WTC11 (cell line): ENCODE results near the gene SPP1.

ENCODE experiments used
- TF ChIP-seq, protein P1 (sequence below): fragments of 200-600 bp; IDR thresholded peaks from 2 replicates; pipeline ENCODE4 v1.8.0; 2022; ENCODE audit warnings: antibody characterized with exemption
- TF ChIP-seq, protein P2 (sequence below): sonication (generic); formaldehyde crosslinking; IDR thresholded peaks from 2 replicates; pipeline ENCODE4 v1.8.0; 2023; ENCODE audit warnings: missing genetic modification reagents

DNA sequence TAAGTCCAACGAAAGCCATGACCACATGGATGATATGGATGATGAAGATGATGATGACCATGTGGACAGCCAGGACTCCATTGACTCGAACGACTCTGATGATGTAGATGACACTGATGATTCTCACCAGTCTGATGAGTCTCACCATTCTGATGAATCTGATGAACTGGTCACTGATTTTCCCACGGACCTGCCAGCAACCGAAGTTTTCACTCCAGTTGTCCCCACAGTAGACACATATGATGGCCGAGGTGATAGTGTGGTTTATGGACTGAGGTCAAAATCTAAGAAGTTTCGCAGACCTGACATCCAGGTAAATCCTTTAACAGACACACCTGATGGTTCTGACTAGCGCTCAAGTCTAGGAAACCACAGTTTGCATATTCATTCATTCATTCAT lies 6.0 kb downstream of the SPP1 start:
- TF ChIP-seq, protein P1, sequence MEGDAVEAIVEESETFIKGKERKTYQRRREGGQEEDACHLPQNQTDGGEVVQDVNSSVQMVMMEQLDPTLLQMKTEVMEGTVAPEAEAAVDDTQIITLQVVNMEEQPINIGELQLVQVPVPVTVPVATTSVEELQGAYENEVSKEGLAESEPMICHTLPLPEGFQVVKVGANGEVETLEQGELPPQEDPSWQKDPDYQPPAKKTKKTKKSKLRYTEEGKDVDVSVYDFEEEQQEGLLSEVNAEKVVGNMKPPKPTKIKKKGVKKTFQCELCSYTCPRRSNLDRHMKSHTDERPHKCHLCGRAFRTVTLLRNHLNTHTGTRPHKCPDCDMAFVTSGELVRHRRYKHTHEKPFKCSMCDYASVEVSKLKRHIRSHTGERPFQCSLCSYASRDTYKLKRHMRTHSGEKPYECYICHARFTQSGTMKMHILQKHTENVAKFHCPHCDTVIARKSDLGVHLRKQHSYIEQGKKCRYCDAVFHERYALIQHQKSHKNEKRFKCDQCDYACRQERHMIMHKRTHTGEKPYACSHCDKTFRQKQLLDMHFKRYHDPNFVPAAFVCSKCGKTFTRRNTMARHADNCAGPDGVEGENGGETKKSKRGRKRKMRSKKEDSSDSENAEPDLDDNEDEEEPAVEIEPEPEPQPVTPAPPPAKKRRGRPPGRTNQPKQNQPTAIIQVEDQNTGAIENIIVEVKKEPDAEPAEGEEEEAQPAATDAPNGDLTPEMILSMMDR, result no peak
- TF ChIP-seq, protein P2, sequence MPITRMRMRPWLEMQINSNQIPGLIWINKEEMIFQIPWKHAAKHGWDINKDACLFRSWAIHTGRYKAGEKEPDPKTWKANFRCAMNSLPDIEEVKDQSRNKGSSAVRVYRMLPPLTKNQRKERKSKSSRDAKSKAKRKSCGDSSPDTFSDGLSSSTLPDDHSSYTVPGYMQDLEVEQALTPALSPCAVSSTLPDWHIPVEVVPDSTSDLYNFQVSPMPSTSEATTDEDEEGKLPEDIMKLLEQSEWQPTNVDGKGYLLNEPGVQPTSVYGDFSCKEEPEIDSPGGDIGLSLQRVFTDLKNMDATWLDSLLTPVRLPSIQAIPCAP (CRISPR knock-in tag), result no peak
